GM10248 (cell line): ENCODE results near the gene GPR39.

Experiments
- CTCF ChIA-PET: fragments of 300-600 bp; sonication (Branson Sonifier 250); formaldehyde crosslinking; extraction: SDS; loops from one replicate; lab custom pipeline; 2021; ENCODE audit warnings: antibody characterized with exemption; lab: Yijun Ruan, JAX
- POLR2A ChIA-PET: fragments of 350-650 bp; sonication (Branson Sonifier 250); formaldehyde crosslinking; extraction: SDS; loops from one replicate; lab custom pipeline; 2020; ENCODE audit warnings: antibody characterized with exemption; lab: Yijun Ruan, JAX
- DNase-seq: peaks from one replicate; pipeline ENCODE4 v3.0.0; 2012; ENCODE audit errors: extremely low spot score
- TF ChIP-seq, protein P1 (sequence below): IDR thresholded peaks from 2 replicates; pipeline ENCODE4 v1.5.1; 2012; ENCODE audit warnings: mild to moderate bottlenecking, low read depth; ENCODE audit errors: extremely low read depth, missing control alignments, control extremely low read depth

Gene GPR39

GRCh38 chr2:132681766-132682165 lies 265.2 kb downstream of the GPR39 start:
- ChIA-PET POLR2A (no interaction called here), CTCF (no interaction called here)
- no peak for DNase-seq
- TF ChIP-seq, protein P1, sequence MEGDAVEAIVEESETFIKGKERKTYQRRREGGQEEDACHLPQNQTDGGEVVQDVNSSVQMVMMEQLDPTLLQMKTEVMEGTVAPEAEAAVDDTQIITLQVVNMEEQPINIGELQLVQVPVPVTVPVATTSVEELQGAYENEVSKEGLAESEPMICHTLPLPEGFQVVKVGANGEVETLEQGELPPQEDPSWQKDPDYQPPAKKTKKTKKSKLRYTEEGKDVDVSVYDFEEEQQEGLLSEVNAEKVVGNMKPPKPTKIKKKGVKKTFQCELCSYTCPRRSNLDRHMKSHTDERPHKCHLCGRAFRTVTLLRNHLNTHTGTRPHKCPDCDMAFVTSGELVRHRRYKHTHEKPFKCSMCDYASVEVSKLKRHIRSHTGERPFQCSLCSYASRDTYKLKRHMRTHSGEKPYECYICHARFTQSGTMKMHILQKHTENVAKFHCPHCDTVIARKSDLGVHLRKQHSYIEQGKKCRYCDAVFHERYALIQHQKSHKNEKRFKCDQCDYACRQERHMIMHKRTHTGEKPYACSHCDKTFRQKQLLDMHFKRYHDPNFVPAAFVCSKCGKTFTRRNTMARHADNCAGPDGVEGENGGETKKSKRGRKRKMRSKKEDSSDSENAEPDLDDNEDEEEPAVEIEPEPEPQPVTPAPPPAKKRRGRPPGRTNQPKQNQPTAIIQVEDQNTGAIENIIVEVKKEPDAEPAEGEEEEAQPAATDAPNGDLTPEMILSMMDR = no peak

- CTCF ChIA-PET = interaction anchor here (1.2 kb wide), 2 partner anchors 14 to 20 kb away, joined by 3 read pairs; no protein-coding TSS in a partner anchor
- TF ChIP-seq, protein P1 = no peak
- POLR2A ChIA-PET = no interaction called here
- no peak for DNase-seq
These were observed 274.2 kb downstream of the GPR39 start for GRCh38 chr2:132690664-132691303.

GRCh38 chr2:132691556-132691955 lies 275.0 kb downstream of the GPR39 start:
- ChIA-PET CTCF (interaction anchor here (1.2 kb wide), 1 partner anchor 19 kb away, joined by 3 read pairs; no protein-coding TSS in a partner anchor), POLR2A (no interaction called here)
- TF ChIP-seq, protein P1 = no peak
- DNase-seq = no peak

GRCh38 chr2:132692816-132693215 lies 276.2 kb downstream of the GPR39 start:
- TF ChIP-seq, protein P1 = no peak
- DNase-seq = no peak
- ChIA-PET POLR2A (no interaction called here), CTCF (no interaction called here)
